ENCODE data around the gene TSEN34. TPM values are rescaled to one million over a fixed set of nuclear protein-coding genes. Genes with fewer than 3 reads are reported as not detected.
A peak's percentile ranks its signal among the peaks of the same experiment; 100 is the strongest.
"Not testable (repeated sequence)": the region's sequence is repeated elsewhere in the genome, so short reads cannot be mapped to it uniquely, and the experiment has no call there.

TSEN34 gene
- total RNA-seq, 3 donors from 2014 or later (not counting 1 experiment from before 2014, with no cell fraction given) = 11.5 to 16.7 (median 13.5) TPM

GRCh38 chr19:54211235-54211634 is 20.1 kb downstream of the TSEN34 start:
- peaks cover 58% of the 10 kb centered on the region for H3K4me1 ChIP-seq (ENCODE audit: control insufficient read depth, insufficient read depth, low read length)
- no peaks in the 10 kb centered on the region for H3K27me3 Mint-ChIP-seq (ENCODE audit: low read depth in 2 of 2)
- H3K27ac ChIP-seq (ENCODE audit: low read length) = peak overlapping the region; percentile 77
- no peak for DNase-seq
- 53% methylated on average over 12 of the region's 12 CpGs for WGBS (ENCODE audit: insufficient coverage)
- TF ChIP-seq CTCF (IDR thresholded peaks at IDR 0.05) = no peak
- H3K27me3 ChIP-seq (ENCODE audit: control insufficient read depth, insufficient read depth, low read length) = no peaks in the 10 kb centered on the region
- peak overlapping the region; percentile 90 to 94 for H3K27ac Mint-ChIP-seq
- H3K4me3 ChIP-seq (ENCODE audit: low read length) = no peak overlapping the region
- H3K9me3 ChIP-seq (ENCODE audit: control insufficient read depth, insufficient read depth, low read length) = no peaks in the 10 kb centered on the region
- peaks cover 25% of the 10 kb centered on the region for H3K36me3 ChIP-seq (ENCODE audit: control insufficient read depth, insufficient read depth, low read length)
- intact Hi-C loops (cut with micrococcal nuclease) = loop anchor here (1.0 to 2.0 kb wide), 2 partner anchors 20 to 21 kb away; no protein-coding TSS in a partner anchor
- peak overlapping the region; percentile 86 for H3K4me3 Mint-ChIP-seq
- peak; percentile 11 to 21 (median 11) for ATAC-seq
- peaks cover 30 to 40% of the 10 kb centered on the region in 2 donors for H3K4me1 Mint-ChIP-seq
- no peaks in the 10 kb centered on the region for H3K9me3 Mint-ChIP-seq
- H3K36me3 Mint-ChIP-seq = peaks cover 7% of the 10 kb centered on the region

- peaks cover 19 to 22% of the 10 kb centered on the region in 2 donors for H3K4me1 Mint-ChIP-seq
- DNase-seq; H3K36me3 ChIP-seq (ENCODE audit: control insufficient read depth, insufficient read depth, low read length); ATAC-seq; H3K36me3 Mint-ChIP-seq; H3K9me3 ChIP-seq (ENCODE audit: control insufficient read depth, insufficient read depth, low read length); H3K27me3 ChIP-seq (ENCODE audit: control insufficient read depth, insufficient read depth, low read length); H3K27ac Mint-ChIP-seq; H3K4me3 ChIP-seq (ENCODE audit: low read length); H3K4me3 Mint-ChIP-seq; H3K27me3 Mint-ChIP-seq (ENCODE audit: low read depth in 2 of 2); H3K27ac ChIP-seq (ENCODE audit: low read length); intact Hi-C loops (cut with micrococcal nuclease); H3K9me3 Mint-ChIP-seq: not testable (repeated sequence)
- no CpG with 5 or more reads among the region's 5 CpGs for WGBS (ENCODE audit: insufficient coverage)
- H3K4me1 ChIP-seq (ENCODE audit: control insufficient read depth, insufficient read depth, low read length) = peaks cover 29% of the 10 kb centered on the region
Observed at GRCh38 chr19:54214217-54214616, 23.1 kb downstream of the TSEN34 start.

GRCh38 chr19:54214734-54215133 is 23.6 kb downstream of the TSEN34 start:
- DNase-seq; H3K4me3 Mint-ChIP-seq; H3K27me3 ChIP-seq (ENCODE audit: control insufficient read depth, insufficient read depth, low read length); H3K9me3 Mint-ChIP-seq; H3K27me3 Mint-ChIP-seq (ENCODE audit: low read depth in 2 of 2); H3K4me3 ChIP-seq (ENCODE audit: low read length); ATAC-seq; H3K27ac Mint-ChIP-seq; intact Hi-C loops (cut with micrococcal nuclease); H3K36me3 Mint-ChIP-seq; H3K9me3 ChIP-seq (ENCODE audit: control insufficient read depth, insufficient read depth, low read length); H3K27ac ChIP-seq (ENCODE audit: low read length); H3K36me3 ChIP-seq (ENCODE audit: control insufficient read depth, insufficient read depth, low read length): not testable (repeated sequence)
- H3K4me1 ChIP-seq (ENCODE audit: control insufficient read depth, insufficient read depth, low read length) = peaks cover 24% of the 10 kb centered on the region
- WGBS (ENCODE audit: insufficient coverage) = 97% methylated on average over 13 of the region's 19 CpGs
- H3K4me1 Mint-ChIP-seq = peaks cover 15 to 16% of the 10 kb centered on the region in 2 donors

GRCh38 chr19:54216869-54217268 is 25.8 kb downstream of the TSEN34 start:
- H3K4me3 ChIP-seq (ENCODE audit: low read length) = no peak overlapping the region
- TF ChIP-seq CTCF (IDR thresholded peaks at IDR 0.05) = no peak
- Mint-ChIP-seq H3K9me3 (no peaks in the 10 kb centered on the region), H3K4me3 (no peak overlapping the region), H3K27me3 (ENCODE audit: low read depth in 2 of 2) (peaks cover 0 to 6% of the 10 kb centered on the region in 2 donors), H3K4me1 (no peaks in the 10 kb centered on the region), H3K36me3 (no peaks in the 10 kb centered on the region), H3K27ac (no peak overlapping the region)
- no peak overlapping the region for H3K27ac ChIP-seq (ENCODE audit: low read length)
- intact Hi-C loops (cut with micrococcal nuclease) = no loop called here
- DNase-seq = no peak
- no peaks in the 10 kb centered on the region for H3K9me3 ChIP-seq (ENCODE audit: control insufficient read depth, insufficient read depth, low read length)
- H3K4me1 ChIP-seq (ENCODE audit: control insufficient read depth, insufficient read depth, low read length) = peaks cover 2% of the 10 kb centered on the region
- ATAC-seq = no peak
- WGBS (ENCODE audit: insufficient coverage) = 89% methylated on average over 9 of the region's 9 CpGs
- H3K36me3 ChIP-seq (ENCODE audit: control insufficient read depth, insufficient read depth, low read length) = peaks cover 6% of the 10 kb centered on the region
- H3K27me3 ChIP-seq (ENCODE audit: control insufficient read depth, insufficient read depth, low read length) = no peaks in the 10 kb centered on the region

- not testable (repeated sequence) for H3K4me3 Mint-ChIP-seq
Observed at GRCh38 chr19:54217517-54218247, 26.6 kb downstream of the TSEN34 start.

More at GRCh38 chr19:54217517-54218247, 26.6 kb downstream of the TSEN34 start:
- DNase-seq; H3K27ac ChIP-seq (ENCODE audit: low read length); H3K9me3 ChIP-seq (ENCODE audit: control insufficient read depth, insufficient read depth, low read length); H3K36me3 Mint-ChIP-seq; ATAC-seq; H3K4me1 Mint-ChIP-seq; H3K27me3 Mint-ChIP-seq (ENCODE audit: low read depth in 2 of 2); H3K9me3 Mint-ChIP-seq; H3K4me1 ChIP-seq (ENCODE audit: control insufficient read depth, insufficient read depth, low read length); H3K4me3 ChIP-seq (ENCODE audit: low read length); H3K36me3 ChIP-seq (ENCODE audit: control insufficient read depth, insufficient read depth, low read length); H3K27me3 ChIP-seq (ENCODE audit: control insufficient read depth, insufficient read depth, low read length); intact Hi-C loops (cut with micrococcal nuclease): not testable (repeated sequence)
- WGBS (ENCODE audit: insufficient coverage) = 85% methylated on average over 15 of the region's 20 CpGs
- H3K27ac Mint-ChIP-seq = peak overlapping the region in 1 of 2 donors; percentile 35
